HG02870 (cell line): Measurements from ENCODE around the gene MAGI2.

Experiments used
- ATAC-seq: cut with Tn5 transposase; IDR thresholded peaks from one replicate; pipeline ENCODE4 v1.9.1; 2021; ENCODE audit warnings: mild to moderate bottlenecking, moderate library complexity; ENCODE audit not compliant: unreplicated experiment

MAGI2 gene

DNA sequence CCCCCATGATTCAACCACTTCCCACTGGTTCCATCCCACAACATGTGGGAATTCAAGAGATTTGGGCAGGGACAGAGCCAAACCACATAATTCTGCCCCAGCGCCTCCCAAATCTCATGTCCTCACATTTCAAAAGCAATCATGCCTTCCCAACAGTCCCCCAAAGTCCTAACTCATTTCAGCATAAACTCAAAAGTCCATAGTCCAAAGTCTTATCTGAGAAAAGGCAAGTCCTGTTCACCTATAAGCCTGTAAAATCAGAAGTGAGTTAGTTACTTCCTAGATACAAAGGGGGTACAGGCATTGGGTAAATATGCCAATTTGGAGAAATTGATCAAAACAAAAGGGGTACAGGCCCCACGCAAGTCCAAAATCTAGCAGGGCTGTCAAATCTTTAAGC is 272.9 kb downstream of the MAGI2 start:
- ATAC-seq, result no peak

GRCh38 chr7:79176859-79177477 is 276.5 kb downstream of the MAGI2 start:
- peak; percentile 82 for ATAC-seq

GRCh38 chr7:79175374-79175773 is 278.1 kb downstream of the MAGI2 start:
- no peak for ATAC-seq

- ATAC-seq, result no peak
Measured at GRCh38 chr7:79165225-79165624, 288.2 kb downstream of the MAGI2 start.

- no peak for ATAC-seq
Measured at GRCh38 chr7:79159040-79159664, 294.3 kb downstream of the MAGI2 start.

- no peak for ATAC-seq
Measured at GRCh38 chr7:79157281-79157680, 296.2 kb downstream of the MAGI2 start.

- ATAC-seq, result no peak
Measured at GRCh38 chr7:79149831-79150230, 303.6 kb downstream of the MAGI2 start.

- ATAC-seq, result no peak
Measured at GRCh38 chr7:79142706-79143105, 310.8 kb downstream of the MAGI2 start.

DNA sequence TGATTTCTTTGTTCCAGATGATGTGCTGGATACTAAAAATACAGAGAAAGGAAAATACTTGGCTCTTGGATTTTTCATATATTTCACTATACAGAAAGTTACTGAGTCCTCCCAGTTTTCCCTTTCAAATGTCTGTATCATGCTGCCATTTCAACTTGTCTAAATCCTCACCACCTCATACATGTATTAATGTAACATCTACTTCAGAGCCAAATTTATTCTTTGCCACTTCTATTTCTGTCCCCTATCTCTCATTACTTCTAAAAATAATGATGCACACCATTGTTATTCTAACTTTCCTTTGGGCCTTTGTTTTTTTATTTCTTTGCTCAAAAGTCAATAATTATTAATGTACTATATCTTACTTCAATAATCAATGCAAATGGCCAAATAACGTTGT is 312.2 kb downstream of the MAGI2 start:
- no peak for ATAC-seq

GRCh38 chr7:79137942-79138341 is 315.5 kb downstream of the MAGI2 start:
- ATAC-seq, result no peak

- no peak for ATAC-seq
Measured at GRCh38 chr7:79132844-79133451, 320.5 kb downstream of the MAGI2 start.

GRCh38 chr7:79130715-79131114 is 322.8 kb downstream of the MAGI2 start:
- ATAC-seq, result no peak

- no peak for ATAC-seq
Measured at GRCh38 chr7:79124331-79124730, 329.1 kb downstream of the MAGI2 start.

DNA sequence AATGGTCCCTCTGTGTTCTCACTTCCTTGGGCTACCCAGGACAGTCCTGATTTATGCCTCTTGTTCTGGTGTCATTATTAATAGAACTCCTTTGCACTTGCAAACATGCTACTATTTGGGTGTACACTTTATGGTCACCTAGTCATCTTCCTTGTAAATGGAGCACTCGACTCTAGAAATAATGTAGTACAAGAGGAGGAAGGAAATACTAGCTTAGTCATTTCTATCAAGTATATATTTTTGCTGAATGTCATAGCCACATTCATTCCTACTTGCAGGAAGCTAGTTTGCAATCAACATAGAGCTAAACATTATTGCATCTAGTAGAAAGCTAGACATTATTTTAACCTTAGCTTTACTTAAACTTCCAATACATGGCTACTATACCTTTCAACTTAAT is 335.3 kb downstream of the MAGI2 start:
- no peak for ATAC-seq

DNA sequence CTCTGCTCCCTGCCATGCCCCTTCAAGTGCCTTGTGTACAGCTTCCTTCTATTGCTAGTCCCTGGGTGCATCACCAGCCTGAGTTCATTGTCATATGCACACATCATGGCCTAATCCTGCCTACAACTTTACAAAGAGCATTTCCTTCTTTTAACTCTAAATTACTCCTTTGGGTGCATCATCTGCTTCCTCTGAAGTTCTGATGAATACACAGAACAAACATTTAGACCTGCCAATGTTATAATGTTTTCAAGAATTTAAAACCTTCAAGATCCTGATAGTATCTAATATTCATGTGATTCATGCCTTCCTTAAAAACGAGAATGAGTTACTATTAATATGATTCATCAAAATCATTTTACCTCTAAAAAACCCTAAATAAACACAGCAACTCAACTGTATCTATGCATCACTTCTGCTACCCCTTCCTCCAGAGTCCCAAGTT is 357.1 kb downstream of the MAGI2 start:
- ATAC-seq, result no peak

DNA sequence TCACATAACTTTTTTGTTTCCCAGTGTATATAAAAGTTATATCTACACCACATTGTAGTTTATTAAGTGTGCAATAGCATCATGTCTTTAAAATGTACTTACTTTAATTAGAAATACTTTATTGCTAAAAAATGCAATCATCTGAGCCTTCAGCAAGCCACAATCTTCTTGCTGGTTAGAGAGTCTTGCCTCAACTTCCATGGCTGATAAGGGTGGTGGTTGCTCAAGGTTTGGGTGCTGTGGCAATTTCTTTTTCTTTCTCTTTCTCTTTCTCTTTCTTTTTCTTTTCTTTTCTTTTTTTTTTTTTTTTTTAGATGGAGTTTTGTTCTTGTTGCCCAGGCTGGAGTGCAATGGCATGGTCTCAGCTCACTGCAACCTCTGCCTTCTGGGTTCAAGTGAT is 360.0 kb downstream of the MAGI2 start:
- no peak for ATAC-seq

- ATAC-seq, result no peak
Measured at GRCh38 chr7:79091661-79092060, 361.8 kb downstream of the MAGI2 start.

DNA sequence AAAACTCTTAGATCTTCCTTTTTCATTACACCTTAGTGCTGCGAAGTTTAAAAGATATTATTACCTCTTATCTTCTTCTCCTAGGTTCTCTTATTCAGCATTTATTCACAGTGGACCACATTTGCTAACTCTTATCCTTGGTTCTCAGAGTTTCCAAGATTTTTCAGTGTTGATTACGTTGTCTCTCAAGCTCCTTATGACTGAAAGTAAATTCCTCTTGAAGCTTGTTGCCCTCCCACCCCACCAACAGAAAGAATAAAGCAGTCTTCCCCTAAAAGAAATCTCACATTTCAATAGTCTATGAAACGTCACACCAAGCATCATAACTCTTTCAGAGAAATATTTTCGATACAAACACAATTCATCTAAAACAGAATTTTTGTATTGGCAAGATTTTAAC is 362.5 kb downstream of the MAGI2 start:
- ATAC-seq, result no peak

GRCh38 chr7:79090543-79090942 is 362.9 kb downstream of the MAGI2 start:
- no peak for ATAC-seq

- ATAC-seq, result no peak
Measured at GRCh38 chr7:79084423-79084822, 369.0 kb downstream of the MAGI2 start.

DNA sequence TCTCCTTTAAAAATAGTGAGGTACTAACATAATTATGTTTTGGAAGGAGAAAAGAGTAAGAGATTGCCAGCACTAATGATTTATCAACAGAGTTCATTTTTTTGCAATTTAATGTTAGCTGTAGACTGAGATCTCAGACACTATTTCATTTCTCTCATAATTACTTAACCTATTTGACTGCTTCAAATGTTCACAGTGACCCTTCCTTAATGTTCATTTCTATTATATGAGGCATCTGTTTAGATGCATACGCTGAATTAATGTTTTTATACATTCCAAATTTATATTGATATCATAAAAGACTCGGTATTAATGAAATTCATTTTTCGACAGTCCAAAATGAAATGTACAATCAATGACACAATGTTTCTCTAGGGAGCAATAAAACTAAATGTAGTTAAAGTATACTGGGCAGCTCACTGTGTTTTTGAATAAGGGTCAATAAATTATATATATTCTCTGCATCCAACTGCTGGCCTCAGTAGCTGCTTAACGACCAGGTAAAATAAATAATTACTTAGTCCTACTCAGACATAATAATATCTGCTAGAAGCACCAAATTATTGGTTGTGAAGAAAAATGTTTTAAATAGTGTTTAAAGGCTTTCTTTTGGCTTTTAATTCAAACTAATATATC is 373.4 kb downstream of the MAGI2 start:
- ATAC-seq, result no peak

- no peak for ATAC-seq
Measured at GRCh38 chr7:79078273-79078672, 375.2 kb downstream of the MAGI2 start.
